Osteoblast (primary cell): ENCODE data around the gene RABEP1. TPM values are rescaled to one million over a fixed set of nuclear protein-coding genes. Genes with fewer than 3 reads are reported as not detected.
A peak's percentile ranks its signal among the peaks of the same experiment; 100 is the strongest.

Source experiments
- DNase-seq: peaks from one replicate; pipeline ENCODE4 v3.0.0; 2011; ENCODE audit warnings: low spot score, mixed read lengths; ENCODE audit not compliant: insufficient read length; ENCODE audit errors: missing footprints
- H2AFZ ChIP-seq: 2 replicates; pipeline ENCODE4 v1.6.0; 2011; ENCODE audit warnings: mild to moderate bottlenecking, low read length
- H3K27ac ChIP-seq: 2 replicates; pipeline ENCODE4 v1.5.1; 2011; ENCODE audit warnings: mild to moderate bottlenecking, low read depth, low read length, moderate library complexity
- H3K27me3 ChIP-seq: 2 replicates; pipeline ENCODE4 v1.6.0; 2012; ENCODE audit warnings: mild to moderate bottlenecking, control low read depth, inconsistent platforms, low read length, moderate library complexity; ENCODE audit not compliant: insufficient read depth
- H3K36me3 ChIP-seq: 2 replicates; pipeline ENCODE4 v1.5.1; 2011; ENCODE audit warnings: mild to moderate bottlenecking, low read length, control low read depth, moderate library complexity; ENCODE audit not compliant: insufficient read depth
- H3K4me1 ChIP-seq: 2 replicates; pipeline ENCODE4 v1.5.1; 2011; ENCODE audit warnings: mild to moderate bottlenecking, low read length, control low read depth, moderate library complexity; ENCODE audit not compliant: insufficient read depth
- H3K4me2 ChIP-seq: 2 replicates; pipeline ENCODE4 v1.6.0; 2011; ENCODE audit warnings: mild to moderate bottlenecking, low read length; ENCODE audit not compliant: insufficient read depth
- H3K4me3 ChIP-seq: fragments of 200-600 bp; sonication (generic); 3 replicates; pipeline ENCODE4 v1.5.1; 2012; ENCODE audit warnings: mild to moderate bottlenecking, low read length, inconsistent platforms; ENCODE audit not compliant: insufficient read depth
- H3K79me2 ChIP-seq: 2 replicates; pipeline ENCODE4 v1.6.0; 2012; ENCODE audit warnings: mild to moderate bottlenecking, low read length, control low read depth, inconsistent platforms; ENCODE audit not compliant: insufficient read depth
- H3K9me3 ChIP-seq: 2 replicates; pipeline ENCODE4 v1.5.1; 2011; ENCODE audit warnings: low read depth, low read length, control low read depth
- H4K20me1 ChIP-seq: 2 replicates; pipeline ENCODE4 v1.6.0; 2012; ENCODE audit warnings: mild to moderate bottlenecking, low read length, control low read depth; ENCODE audit not compliant: insufficient read depth
- total RNA-seq: library from RNA; depleted of rRNA; stranded (reverse); fragments of >200 nt; gene quantifications from 2 replicates; pipeline ENCODE4 v1.2.3, GENCODE V29; 2012
- TF ChIP-seq, protein P1 (sequence below): IDR thresholded peaks from 2 replicates; pipeline ENCODE4 v1.5.1; 2011; ENCODE audit warnings: mild to moderate bottlenecking, low read depth, low read length, moderate library complexity; ENCODE audit errors: extremely low read depth

The RABEP1 gene
- total RNA-seq, 1 donor: 59.4 TPM

GRCh38 chr17:5431949-5432556 lies 150.0 kb downstream of the RABEP1 start:
- no peaks in the 10 kb centered on the region for H3K4me1 ChIP-seq
- H3K4me3 ChIP-seq: no peak overlapping the region
- no peak overlapping the region for H2AFZ ChIP-seq
- peaks cover 9% of the 10 kb centered on the region for H4K20me1 ChIP-seq
- no peak for DNase-seq
- H3K27ac ChIP-seq: no peak overlapping the region
- no peaks in the 10 kb centered on the region for H3K27me3 ChIP-seq
- H3K9me3 ChIP-seq: no peaks in the 10 kb centered on the region
- H3K4me2 ChIP-seq: no peak overlapping the region
- peaks cover 76% of the 10 kb centered on the region for H3K36me3 ChIP-seq
- H3K79me2 ChIP-seq: peaks cover 22% of the 10 kb centered on the region
- TF ChIP-seq, protein P1, sequence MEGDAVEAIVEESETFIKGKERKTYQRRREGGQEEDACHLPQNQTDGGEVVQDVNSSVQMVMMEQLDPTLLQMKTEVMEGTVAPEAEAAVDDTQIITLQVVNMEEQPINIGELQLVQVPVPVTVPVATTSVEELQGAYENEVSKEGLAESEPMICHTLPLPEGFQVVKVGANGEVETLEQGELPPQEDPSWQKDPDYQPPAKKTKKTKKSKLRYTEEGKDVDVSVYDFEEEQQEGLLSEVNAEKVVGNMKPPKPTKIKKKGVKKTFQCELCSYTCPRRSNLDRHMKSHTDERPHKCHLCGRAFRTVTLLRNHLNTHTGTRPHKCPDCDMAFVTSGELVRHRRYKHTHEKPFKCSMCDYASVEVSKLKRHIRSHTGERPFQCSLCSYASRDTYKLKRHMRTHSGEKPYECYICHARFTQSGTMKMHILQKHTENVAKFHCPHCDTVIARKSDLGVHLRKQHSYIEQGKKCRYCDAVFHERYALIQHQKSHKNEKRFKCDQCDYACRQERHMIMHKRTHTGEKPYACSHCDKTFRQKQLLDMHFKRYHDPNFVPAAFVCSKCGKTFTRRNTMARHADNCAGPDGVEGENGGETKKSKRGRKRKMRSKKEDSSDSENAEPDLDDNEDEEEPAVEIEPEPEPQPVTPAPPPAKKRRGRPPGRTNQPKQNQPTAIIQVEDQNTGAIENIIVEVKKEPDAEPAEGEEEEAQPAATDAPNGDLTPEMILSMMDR: no peak

GRCh38 chr17:5434984-5435383 lies 152.9 kb downstream of the RABEP1 start:
- Histone ChIP-seq H3K79me2 (peaks cover 41% of the 10 kb centered on the region), H3K9me3 (no peaks in the 10 kb centered on the region), H3K4me3 (no peak overlapping the region), H3K4me1 (peaks cover 19% of the 10 kb centered on the region), H4K20me1 (peaks cover 8% of the 10 kb centered on the region), H2AFZ (no peak overlapping the region), H3K4me2 (no peak overlapping the region), H3K27ac (no peak overlapping the region), H3K27me3 (no peaks in the 10 kb centered on the region), H3K36me3 (peaks cover 62% of the 10 kb centered on the region)
- TF ChIP-seq, protein P1: no peak
- peak; percentile 45 for DNase-seq

Other genes with a start within 250 kb of the RABEP1 start
- gene SLC52A1, start 246.9 kb upstream of the RABEP1 start, total RNA-seq: not detected in 2 replicates
- gene ZFP3, start 203.8 kb upstream of the RABEP1 start, total RNA-seq: 3.5 and 3.6 TPM in 2 replicates
- gene ZNF232, start 170.4 kb upstream of the RABEP1 start, total RNA-seq: 8.0 and 8.3 TPM in 2 replicates
- gene USP6, start 166.3 kb upstream of the RABEP1 start, total RNA-seq: not detected in 2 replicates
- 8.7 and 11.5 TPM in 2 replicates for gene ZNF594, start 90.4 kb upstream of the RABEP1 start, total RNA-seq
- not detected in 2 replicates for gene SCIMP, start 47.4 kb upstream of the RABEP1 start, total RNA-seq
- gene NUP88, start 137.4 kb downstream of the RABEP1 start, total RNA-seq: 62.2 and 66.6 TPM in 2 replicates
- 40.2 and 51.6 TPM in 2 replicates for gene RPAIN, start 137.9 kb downstream of the RABEP1 start, total RNA-seq
- gene C1QBP, start 156.9 kb downstream of the RABEP1 start, total RNA-seq: 124 and 137 TPM in 2 replicates
- 10.0 and 10.9 TPM in 2 replicates for gene DHX33, start 186.7 kb downstream of the RABEP1 start, total RNA-seq
- gene DERL2, start 203.9 kb downstream of the RABEP1 start, total RNA-seq: 29.8 and 31.5 TPM in 2 replicates
- 10.6 and 10.9 TPM in 2 replicates for gene MIS12, start 204.3 kb downstream of the RABEP1 start, total RNA-seq